Adipocyte (in vitro differentiated cells): ENCODE measurements around the gene PID1.

Experiments used
- DNase-seq: peaks from one replicate; pipeline ENCODE4 v3.0.0-alpha.2; 2015; ENCODE audit warnings: low read depth
- H3K27me3 ChIP-seq: replicated peaks from 2 replicates; pipeline ENCODE4 v1.7.0; 2013; ENCODE audit warnings: mild to moderate bottlenecking, low read length, moderate library complexity; ENCODE audit not compliant: control insufficient read depth, insufficient read depth
- H3K36me3 ChIP-seq: 2 replicates; pipeline ENCODE4 v1.7.0; 2013; ENCODE audit warnings: low read length, mild to moderate bottlenecking, moderate library complexity; ENCODE audit not compliant: control insufficient read depth, insufficient read depth, severe bottlenecking
- H3K4me1 ChIP-seq: 2 replicates; pipeline ENCODE4 v1.7.0; 2013; ENCODE audit warnings: mild to moderate bottlenecking, low read length, moderate library complexity; ENCODE audit not compliant: control insufficient read depth, insufficient read depth
- H3K4me3 ChIP-seq: 2 replicates; pipeline ENCODE4 v1.7.0; 2013; ENCODE audit warnings: mild to moderate bottlenecking, low read length, moderate library complexity
- H3K9ac ChIP-seq: 2 replicates; pipeline ENCODE4 v1.7.0; 2013; ENCODE audit warnings: mild to moderate bottlenecking, low read length, moderate library complexity
- H3K9me3 ChIP-seq: 2 replicates; pipeline ENCODE4 v1.7.0; 2013; ENCODE audit warnings: mild to moderate bottlenecking, low read length, moderate library complexity; ENCODE audit not compliant: control insufficient read depth

PID1 gene

DNA sequence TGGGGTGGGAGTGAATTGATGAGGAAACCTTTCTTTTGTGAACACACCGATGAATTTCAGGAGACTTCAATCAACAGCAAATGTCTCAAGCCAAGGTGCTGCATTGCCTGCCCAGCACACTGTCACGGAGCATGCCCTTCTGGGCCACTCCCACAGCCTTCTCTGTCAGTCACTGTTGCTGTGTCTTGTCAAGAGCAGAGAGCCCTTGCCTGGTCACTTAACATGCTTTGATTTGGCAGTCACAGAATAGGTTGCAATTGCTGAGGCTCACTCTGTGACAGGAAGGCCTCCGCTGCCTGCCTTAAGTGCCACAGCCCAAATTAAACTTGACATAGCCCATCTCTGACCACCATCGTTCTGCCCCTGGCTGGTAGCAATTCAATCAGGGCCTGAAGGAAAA lies 225.4 kb downstream of the PID1 start:
- no peaks in the 10 kb centered on the region for H3K9me3 ChIP-seq
- DNase-seq = no peak
- no peak overlapping the region for H3K9ac ChIP-seq
- no peak overlapping the region for H3K4me3 ChIP-seq
- H3K27me3 ChIP-seq = no peaks in the 10 kb centered on the region
- peaks cover 4% of the 10 kb centered on the region for H3K4me1 ChIP-seq
- H3K36me3 ChIP-seq = no peaks in the 10 kb centered on the region

DNA sequence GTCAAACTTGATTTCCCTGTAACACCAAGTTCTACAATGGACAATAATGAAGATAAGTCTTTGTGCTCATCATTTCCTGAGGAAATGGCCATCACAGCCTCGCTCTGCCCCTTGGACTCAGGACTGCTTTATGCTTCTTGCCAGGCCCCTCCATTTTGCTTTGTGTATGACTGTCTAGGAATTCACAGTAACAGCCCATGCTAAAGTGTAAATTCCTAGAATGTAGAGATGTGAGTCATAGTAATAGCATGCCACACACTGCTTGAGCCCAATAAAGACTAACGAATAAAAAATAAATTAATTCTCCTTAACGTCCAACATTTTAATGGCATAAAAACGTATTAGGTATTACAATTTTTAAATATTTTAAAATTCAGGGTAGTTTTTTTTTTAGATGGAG lies 226.5 kb downstream of the PID1 start:
- Histone ChIP-seq H3K9me3 (no peaks in the 10 kb centered on the region), H3K9ac (no peak overlapping the region), H3K27me3 (no peaks in the 10 kb centered on the region), H3K36me3 (no peaks in the 10 kb centered on the region), H3K4me1 (peaks cover 4% of the 10 kb centered on the region), H3K4me3 (no peak overlapping the region)
- DNase-seq = no peak

DNA sequence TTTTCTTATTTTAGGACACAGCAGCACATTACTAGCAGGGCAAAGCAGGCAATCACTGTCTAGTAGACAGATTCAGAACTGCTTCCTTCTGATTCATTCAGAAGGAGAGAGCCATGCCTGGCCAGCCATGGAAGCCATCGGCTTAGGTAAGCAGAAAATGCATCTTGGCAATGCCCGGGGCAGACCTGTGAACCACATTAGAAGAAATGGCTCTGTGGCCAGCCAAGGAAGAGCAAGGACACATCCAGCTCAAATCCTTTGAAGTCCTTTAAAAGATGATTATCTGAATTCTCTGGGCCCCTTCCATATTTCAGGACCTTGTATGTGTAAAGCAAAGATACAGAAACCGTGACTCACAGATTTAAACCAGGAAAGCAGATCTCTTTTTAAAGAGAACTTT lies 227.4 kb downstream of the PID1 start:
- Histone ChIP-seq H3K9me3 (no peaks in the 10 kb centered on the region), H3K4me3 (no peak overlapping the region), H3K27me3 (no peaks in the 10 kb centered on the region), H3K36me3 (no peaks in the 10 kb centered on the region), H3K9ac (no peak overlapping the region), H3K4me1 (peaks cover 4% of the 10 kb centered on the region)
- DNase-seq = no peak

GRCh38 chr2:229042349-229042748 lies 228.7 kb downstream of the PID1 start:
- no peak overlapping the region for H3K4me3 ChIP-seq
- no peaks in the 10 kb centered on the region for H3K9me3 ChIP-seq
- H3K36me3 ChIP-seq = no peaks in the 10 kb centered on the region
- no peak overlapping the region for H3K9ac ChIP-seq
- no peaks in the 10 kb centered on the region for H3K4me1 ChIP-seq
- no peaks in the 10 kb centered on the region for H3K27me3 ChIP-seq
- no peak for DNase-seq

DNA sequence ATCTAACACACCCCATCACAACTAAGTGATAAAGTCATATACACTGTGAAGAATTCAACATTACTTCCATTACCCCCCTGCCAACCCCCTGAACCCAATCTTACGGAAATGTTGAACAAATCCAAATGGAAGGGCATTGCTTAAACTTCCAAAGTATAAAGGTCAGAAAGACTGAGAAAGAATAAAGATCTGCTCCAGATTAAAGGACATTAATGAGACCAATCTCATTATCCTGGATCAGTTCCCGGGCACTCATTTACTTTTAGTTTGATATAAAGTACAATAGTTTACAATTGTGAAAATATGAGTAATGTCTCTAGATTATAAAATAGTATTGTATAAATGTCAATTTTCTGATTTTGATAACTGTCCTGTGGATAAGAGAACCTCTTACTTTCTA lies 229.4 kb downstream of the PID1 start:
- Histone ChIP-seq H3K27me3 (no peaks in the 10 kb centered on the region), H3K9me3 (no peaks in the 10 kb centered on the region), H3K4me3 (no peak overlapping the region), H3K9ac (no peak overlapping the region), H3K36me3 (no peaks in the 10 kb centered on the region), H3K4me1 (no peaks in the 10 kb centered on the region)
- no peak for DNase-seq

DNA sequence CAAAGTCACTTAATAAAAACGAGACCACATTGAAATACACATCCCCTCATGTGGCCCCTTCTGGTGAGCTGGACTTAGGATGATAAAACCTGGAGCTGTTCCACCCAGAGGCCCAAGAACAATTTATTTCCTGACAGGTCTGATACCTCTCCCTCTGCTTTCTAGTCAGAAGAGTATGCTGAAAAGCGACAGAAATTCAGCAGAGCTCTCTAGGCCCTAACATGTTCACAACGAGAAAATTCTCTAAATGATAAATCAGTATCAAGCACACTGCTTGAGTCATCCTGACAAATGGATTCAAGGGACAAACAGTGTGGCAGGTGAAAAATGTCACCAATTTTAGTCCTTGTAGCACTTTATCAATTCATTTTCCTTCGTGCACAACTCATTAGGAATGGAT lies 233.5 kb downstream of the PID1 start:
- no peak for DNase-seq
- Histone ChIP-seq H3K9ac (no peak overlapping the region), H3K4me3 (no peak overlapping the region), H3K36me3 (no peaks in the 10 kb centered on the region), H3K4me1 (peaks cover 3% of the 10 kb centered on the region), H3K9me3 (no peaks in the 10 kb centered on the region), H3K27me3 (no peaks in the 10 kb centered on the region)

GRCh38 chr2:229033816-229034215 lies 237.3 kb downstream of the PID1 start:
- H3K4me3 ChIP-seq = no peak overlapping the region

DNA sequence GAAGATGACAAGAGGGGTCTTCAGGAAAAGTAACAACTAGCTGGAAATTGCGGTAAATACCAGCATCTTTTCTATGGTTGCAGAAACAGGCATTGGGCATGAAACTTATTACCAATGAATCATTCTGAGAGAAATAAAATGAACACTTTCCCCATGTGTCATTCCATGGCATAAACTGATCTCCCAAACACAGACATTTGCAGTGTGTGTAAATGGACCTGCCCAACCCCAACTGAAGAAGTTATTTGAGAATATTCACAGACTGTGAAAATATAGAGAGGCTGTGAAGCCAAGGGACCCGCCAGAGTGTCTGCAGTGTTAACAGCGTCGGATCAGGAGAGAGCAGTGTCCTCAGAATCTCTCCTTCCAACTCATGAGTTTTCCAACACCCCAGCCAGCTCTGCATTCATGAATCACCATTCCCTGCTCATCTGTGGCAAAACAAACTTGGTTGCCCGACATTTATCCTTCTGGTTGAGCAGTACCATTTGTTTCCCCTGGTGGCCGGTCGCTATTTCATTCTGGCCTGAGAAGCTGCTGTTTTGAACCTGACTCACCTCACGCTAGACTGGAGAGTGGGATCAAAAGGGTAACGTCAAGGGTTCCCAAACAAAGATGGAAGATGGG lies 238.4 kb downstream of the PID1 start:
- peaks cover 8% of the 10 kb centered on the region for H3K4me1 ChIP-seq
- H3K27me3 ChIP-seq = no peaks in the 10 kb centered on the region
- H3K9ac ChIP-seq = no peak overlapping the region
- no peaks in the 10 kb centered on the region for H3K9me3 ChIP-seq
- DNase-seq = no peak
- H3K4me3 ChIP-seq = no peak overlapping the region
- no peaks in the 10 kb centered on the region for H3K36me3 ChIP-seq

More at GRCh38 chr2:229033816-229034215, 237.3 kb downstream of the PID1 start:
- peaks cover 8% of the 10 kb centered on the region for H3K4me1 ChIP-seq
- H3K36me3 ChIP-seq = no peaks in the 10 kb centered on the region
- no peak for DNase-seq
- no peak overlapping the region for H3K9ac ChIP-seq
- no peaks in the 10 kb centered on the region for H3K27me3 ChIP-seq
- no peaks in the 10 kb centered on the region for H3K9me3 ChIP-seq

- Histone ChIP-seq H3K9me3 (no peaks in the 10 kb centered on the region), H3K9ac (no peak overlapping the region), H3K27me3 (no peaks in the 10 kb centered on the region), H3K4me3 (no peak overlapping the region), H3K36me3 (no peaks in the 10 kb centered on the region), H3K4me1 (peaks cover 4% of the 10 kb centered on the region)
- no peak for DNase-seq
These were observed 243.6 kb downstream of the PID1 start for GRCh38 chr2:229027353-229028105.

DNA sequence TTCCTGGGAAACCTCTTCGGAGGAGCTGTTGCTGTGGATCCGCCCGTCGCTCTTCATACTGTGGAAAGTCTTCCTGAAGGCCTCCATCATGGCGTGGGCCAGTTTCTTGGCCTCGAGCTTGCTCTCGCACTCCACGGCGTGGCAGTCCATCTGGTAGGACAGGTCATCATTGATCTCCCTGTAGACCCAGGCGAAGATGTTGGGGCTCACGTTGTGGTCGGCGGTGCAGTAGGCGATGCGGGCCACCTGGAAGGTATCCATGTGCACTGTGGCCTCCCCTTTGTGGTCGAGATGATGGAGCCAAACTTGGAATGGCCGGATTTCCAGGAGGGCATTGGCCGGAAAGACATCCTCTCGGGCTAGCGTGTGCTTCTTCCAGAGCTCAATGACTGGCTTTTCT lies 245.4 kb downstream of the PID1 start:
- Histone ChIP-seq H3K9ac (no peak overlapping the region), H3K4me1 (no peaks in the 10 kb centered on the region), H3K27me3 (no peaks in the 10 kb centered on the region), H3K9me3 (no peaks in the 10 kb centered on the region), H3K36me3 (no peaks in the 10 kb centered on the region), H3K4me3 (no peak overlapping the region)
- no peak for DNase-seq

DNA sequence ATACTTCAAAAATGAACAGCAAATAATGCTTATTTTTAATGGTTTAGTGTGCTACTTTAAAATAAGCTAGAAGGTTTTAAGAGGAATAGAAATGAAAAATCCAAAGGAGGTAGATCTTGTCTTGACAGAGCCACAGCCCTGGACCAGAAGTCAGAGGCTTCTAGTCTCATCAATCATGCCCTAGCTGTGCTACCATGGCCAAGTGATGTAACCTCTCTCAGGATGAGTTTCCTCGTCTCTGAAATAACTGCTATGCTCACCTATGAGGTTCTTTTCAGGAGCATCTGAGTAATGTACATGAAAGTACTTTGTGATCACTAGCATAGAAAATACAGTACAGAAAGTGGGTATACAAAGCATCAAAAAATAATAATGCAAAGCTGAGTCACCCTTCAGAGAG lies 248.4 kb downstream of the PID1 start:
- DNase-seq = no peak
- no peak overlapping the region for H3K9ac ChIP-seq
- H3K36me3 ChIP-seq = no peaks in the 10 kb centered on the region
- no peak overlapping the region for H3K4me3 ChIP-seq
- no peaks in the 10 kb centered on the region for H3K27me3 ChIP-seq
- no peaks in the 10 kb centered on the region for H3K9me3 ChIP-seq
- no peaks in the 10 kb centered on the region for H3K4me1 ChIP-seq

DNA sequence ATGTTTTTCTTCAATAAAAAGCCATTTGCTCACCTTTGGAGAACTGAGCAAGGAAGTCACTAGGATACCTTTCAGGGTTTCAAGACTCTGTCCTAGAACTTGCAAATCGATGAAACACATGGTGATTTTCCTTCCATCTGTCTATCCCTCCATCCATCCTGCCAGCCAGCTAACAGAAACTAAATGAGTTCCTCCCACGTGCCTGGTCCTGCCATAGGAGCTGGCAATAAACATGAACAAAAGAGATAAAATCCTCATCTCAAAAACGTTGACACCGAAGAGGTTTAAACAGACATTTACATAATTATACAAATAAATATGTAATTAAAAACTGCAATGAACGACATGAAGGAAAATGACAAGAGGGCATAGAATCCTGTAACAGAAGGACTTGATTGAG lies 249.0 kb downstream of the PID1 start:
- no peaks in the 10 kb centered on the region for H3K27me3 ChIP-seq
- no peaks in the 10 kb centered on the region for H3K4me1 ChIP-seq
- no peaks in the 10 kb centered on the region for H3K9me3 ChIP-seq
- no peak for DNase-seq
- no peak overlapping the region for H3K4me3 ChIP-seq
- H3K36me3 ChIP-seq = no peaks in the 10 kb centered on the region
- H3K9ac ChIP-seq = no peak overlapping the region
